Endothelial cell (in vitro differentiated cells): ENCODE data around the gene NUDT6. TPM values are rescaled to one million over a fixed set of nuclear protein-coding genes. Genes with fewer than 3 reads are reported as not detected.

Experiments
- DNase-seq: peaks from one replicate; pipeline ENCODE4 v3.0.0; 2021; ENCODE audit warnings: low spot score
- H3K27ac Mint-ChIP-seq: one replicate; pipeline ENCODE4 v1.8.0; 2021; ENCODE audit warnings: mixed read lengths, inconsistent platforms; ENCODE audit not compliant: unreplicated experiment
- H3K27me3 Mint-ChIP-seq: one replicate; pipeline ENCODE4 v1.8.0; 2021; ENCODE audit warnings: mild to moderate bottlenecking, moderate library complexity, mixed read lengths, inconsistent platforms; ENCODE audit not compliant: unreplicated experiment
- H3K36me3 Mint-ChIP-seq: one replicate; pipeline ENCODE4 v1.8.0; 2021; ENCODE audit warnings: mild to moderate bottlenecking, low read depth, mixed read lengths, inconsistent platforms; ENCODE audit not compliant: unreplicated experiment
- H3K4me1 Mint-ChIP-seq: one replicate; pipeline ENCODE4 v1.8.0; 2021; ENCODE audit warnings: mild to moderate bottlenecking, mixed read lengths, inconsistent platforms; ENCODE audit not compliant: unreplicated experiment
- H3K4me3 Mint-ChIP-seq: one replicate; pipeline ENCODE4 v1.8.0; 2021; ENCODE audit warnings: mild to moderate bottlenecking, mixed read lengths, inconsistent platforms; ENCODE audit not compliant: unreplicated experiment
- H3K9me3 Mint-ChIP-seq: one replicate; pipeline ENCODE4 v1.8.0; 2021; ENCODE audit warnings: mixed read lengths, inconsistent platforms; ENCODE audit not compliant: unreplicated experiment
- CTCF ChIP-seq: fragments of 200-600 bp; sonication (generic); IDR thresholded peaks from one replicate; pipeline ENCODE4 v1.5.0; 2021; ENCODE audit warnings: antibody characterized with exemption; ENCODE audit not compliant: unreplicated experiment
- total RNA-seq: library from RNA; stranded (reverse); fragmentation: NEBNext Ultra II Directional; extraction: Animal tissue kit (Norgen Biotek cat#: 25700); gene quantifications from one replicate; pipeline ENCODE4 v1.2.1, GENCODE V29; 2021; ENCODE audit not compliant: unreplicated experiment

Gene NUDT6
- total RNA-seq, 1 donor from 2014 or later, result 6.5 TPM

- Mint-ChIP-seq H3K27me3 (peaks cover 2% of the 10 kb centered on the region), H3K4me1 (no peaks in the 10 kb centered on the region), H3K9me3 (no peaks in the 10 kb centered on the region), H3K27ac (no peak overlapping the region), H3K4me3 (no peak overlapping the region), H3K36me3 (peaks cover 13% of the 10 kb centered on the region)
- TF ChIP-seq CTCF, result no peak
- no peak for DNase-seq
Observed at GRCh38 chr4:122890147-122890795, 32.1 kb downstream of the NUDT6 start.

- Mint-ChIP-seq H3K4me3 (no peak overlapping the region), H3K9me3 (no peaks in the 10 kb centered on the region), H3K36me3 (peaks cover 13% of the 10 kb centered on the region), H3K27ac (no peak overlapping the region), H3K4me1 (no peaks in the 10 kb centered on the region), H3K27me3 (peaks cover 2% of the 10 kb centered on the region)
- no peak for TF ChIP-seq CTCF
- no peak for DNase-seq
Observed at GRCh38 chr4:122889726-122890125, 32.7 kb downstream of the NUDT6 start.

GRCh38 chr4:122884499-122884898 lies 37.9 kb downstream of the NUDT6 start:
- no peak for DNase-seq
- H3K9me3 Mint-ChIP-seq, result peaks cover 13% of the 10 kb centered on the region
- no peaks in the 10 kb centered on the region for H3K4me1 Mint-ChIP-seq
- no peak overlapping the region for H3K27ac Mint-ChIP-seq
- no peak for TF ChIP-seq CTCF
- peaks cover 38% of the 10 kb centered on the region for H3K36me3 Mint-ChIP-seq
- peaks cover 2% of the 10 kb centered on the region for H3K27me3 Mint-ChIP-seq
- H3K4me3 Mint-ChIP-seq, result no peak overlapping the region

GRCh38 chr4:122882857-122883735 lies 39.3 kb downstream of the NUDT6 start:
- H3K4me1 Mint-ChIP-seq, result no peaks in the 10 kb centered on the region
- H3K4me3 Mint-ChIP-seq, result no peak overlapping the region
- peaks cover 52% of the 10 kb centered on the region for H3K36me3 Mint-ChIP-seq
- H3K27ac Mint-ChIP-seq, result no peak overlapping the region
- no peak for TF ChIP-seq CTCF
- peaks cover 16% of the 10 kb centered on the region for H3K9me3 Mint-ChIP-seq
- DNase-seq, result no peak
- peaks cover 4% of the 10 kb centered on the region for H3K27me3 Mint-ChIP-seq

GRCh38 chr4:122879001-122879400 lies 43.4 kb downstream of the NUDT6 start:
- TF ChIP-seq CTCF, result no peak
- no peaks in the 10 kb centered on the region for H3K4me1 Mint-ChIP-seq
- H3K27ac Mint-ChIP-seq, result no peak overlapping the region
- peaks cover 16% of the 10 kb centered on the region for H3K9me3 Mint-ChIP-seq
- DNase-seq, result no peak
- peak overlapping the region; percentile 85 for H3K4me3 Mint-ChIP-seq
- H3K36me3 Mint-ChIP-seq, result peaks cover 49% of the 10 kb centered on the region
- peaks cover 2% of the 10 kb centered on the region for H3K27me3 Mint-ChIP-seq
